ENCODE results near the gene TMEM221. TPM values are rescaled to one million over a fixed set of nuclear protein-coding genes. Genes with fewer than 3 reads are reported as not detected.
A peak's percentile ranks its signal among the peaks of the same experiment; 100 is the strongest.

The TMEM221 gene
- total RNA-seq, 1 experiment from 2014 or later = 3.4 TPM

DNA sequence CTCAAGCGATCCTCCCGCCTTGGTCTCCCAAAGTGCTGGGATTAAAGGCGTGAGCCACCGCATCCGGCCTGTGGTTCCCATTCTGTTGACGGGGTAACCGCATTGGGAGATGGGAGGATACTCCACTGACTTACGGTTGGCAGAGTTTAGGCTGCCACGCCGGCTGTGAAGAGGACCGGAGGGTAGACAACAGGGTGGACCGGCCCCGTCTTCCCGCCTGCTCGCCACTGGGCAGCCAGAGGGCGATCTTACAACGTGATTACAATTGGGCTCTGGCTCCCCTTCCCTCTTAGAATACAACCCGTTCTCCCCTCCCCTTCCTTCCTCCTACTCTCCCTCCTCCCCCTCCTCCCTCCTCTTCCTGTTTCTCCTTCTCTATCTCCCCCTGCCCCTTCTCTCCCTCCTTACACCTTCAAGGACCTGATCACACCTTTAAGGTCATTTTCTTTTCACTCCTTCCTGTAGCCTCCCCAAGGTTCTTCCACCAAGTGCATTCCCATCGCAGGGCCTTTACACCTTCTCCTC is 53.5 kb downstream of the TMEM221 start:
- intact Hi-C loops (cut with micrococcal nuclease) = loop anchor here (1.0 to 5.0 kb wide), 3 partner anchors 57 to 462 kb away; partner anchors contain the start of gene RPL18A
- Histone ChIP-seq H3K9ac (ENCODE audit: low read length) (0 out of 2 replicates have a peak overlapping the region, but pooled peaks have one; percentile 4), H2AFZ (ENCODE audit: low read depth, low read length, poor library complexity, severe bottlenecking) (peak overlapping the region; percentile 52), H3K4me3 (replicated peaks in 1 of 2; ENCODE audit: low read depth in 1 of 2, low read length in 2 of 2) (peak overlapping the region; percentile 31 to 32; a peak in 3 of 4 replicates), H3K4me1 (ENCODE audit: control insufficient read depth in 1 of 2, insufficient read depth in 2 of 2, low read length in 2 of 2) (peaks cover 11 to 32% of the 10 kb centered on the region in 2 experiments), H3K9me2 (ENCODE audit: insufficient read depth) (no peaks in the 10 kb centered on the region), H3K27ac (ENCODE audit: low read depth, low read length) (peak overlapping the region; percentile 20; the same call in 1 of the 2 replicates), H3K36me3 (ENCODE audit: control insufficient read depth in 1 of 2, insufficient read depth in 2 of 2, low read length in 2 of 2) (no peaks in the 10 kb centered on the region), H3K79me2 (ENCODE audit: insufficient read depth, low read length) (no peaks in the 10 kb centered on the region), H3K9me3 (ENCODE audit: control insufficient read depth in 1 of 2, insufficient read depth in 1 of 2, low read depth in 1 of 2, low read length in 2 of 2) (no peaks in the 10 kb centered on the region), H4K20me1 (ENCODE audit: insufficient read depth) (no peaks in the 10 kb centered on the region), H3K27me3 (ENCODE audit: insufficient read depth, low read length) (no peaks in the 10 kb centered on the region), H3K4me2 (ENCODE audit: low read length) (peak overlapping the region; percentile 67)
- BruUV-seq (replicated peaks) = no TSS peak
- ChIA-PET CTCF (interaction anchor here (0.7 to 2.5 kb wide), 3 partner anchors 9 to 71 kb away, joined by 3 to 8 read pairs (median 5); no protein-coding TSS in a partner anchor), RAD21 (ENCODE audit: low non-redundant PET in 1 of 2, low total read pairs in 2 of 2, uncharacterized antibody in 2 of 2, unreplicated experiment in 2 of 2) (no interaction called here), POLR2A (no interaction called here)
- TF ChIP-seq, protein P1, sequence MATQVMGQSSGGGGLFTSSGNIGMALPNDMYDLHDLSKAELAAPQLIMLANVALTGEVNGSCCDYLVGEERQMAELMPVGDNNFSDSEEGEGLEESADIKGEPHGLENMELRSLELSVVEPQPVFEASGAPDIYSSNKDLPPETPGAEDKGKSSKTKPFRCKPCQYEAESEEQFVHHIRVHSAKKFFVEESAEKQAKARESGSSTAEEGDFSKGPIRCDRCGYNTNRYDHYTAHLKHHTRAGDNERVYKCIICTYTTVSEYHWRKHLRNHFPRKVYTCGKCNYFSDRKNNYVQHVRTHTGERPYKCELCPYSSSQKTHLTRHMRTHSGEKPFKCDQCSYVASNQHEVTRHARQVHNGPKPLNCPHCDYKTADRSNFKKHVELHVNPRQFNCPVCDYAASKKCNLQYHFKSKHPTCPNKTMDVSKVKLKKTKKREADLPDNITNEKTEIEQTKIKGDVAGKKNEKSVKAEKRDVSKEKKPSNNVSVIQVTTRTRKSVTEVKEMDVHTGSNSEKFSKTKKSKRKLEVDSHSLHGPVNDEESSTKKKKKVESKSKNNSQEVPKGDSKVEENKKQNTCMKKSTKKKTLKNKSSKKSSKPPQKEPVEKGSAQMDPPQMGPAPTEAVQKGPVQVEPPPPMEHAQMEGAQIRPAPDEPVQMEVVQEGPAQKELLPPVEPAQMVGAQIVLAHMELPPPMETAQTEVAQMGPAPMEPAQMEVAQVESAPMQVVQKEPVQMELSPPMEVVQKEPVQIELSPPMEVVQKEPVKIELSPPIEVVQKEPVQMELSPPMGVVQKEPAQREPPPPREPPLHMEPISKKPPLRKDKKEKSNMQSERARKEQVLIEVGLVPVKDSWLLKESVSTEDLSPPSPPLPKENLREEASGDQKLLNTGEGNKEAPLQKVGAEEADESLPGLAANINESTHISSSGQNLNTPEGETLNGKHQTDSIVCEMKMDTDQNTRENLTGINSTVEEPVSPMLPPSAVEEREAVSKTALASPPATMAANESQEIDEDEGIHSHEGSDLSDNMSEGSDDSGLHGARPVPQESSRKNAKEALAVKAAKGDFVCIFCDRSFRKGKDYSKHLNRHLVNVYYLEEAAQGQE (IDR thresholded peaks at IDR 0.05; ENCODE audit: low read depth) = no peak
- TF ChIP-seq, protein P2, sequence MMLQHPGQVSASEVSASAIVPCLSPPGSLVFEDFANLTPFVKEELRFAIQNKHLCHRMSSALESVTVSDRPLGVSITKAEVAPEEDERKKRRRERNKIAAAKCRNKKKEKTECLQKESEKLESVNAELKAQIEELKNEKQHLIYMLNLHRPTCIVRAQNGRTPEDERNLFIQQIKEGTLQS (IDR thresholded peaks at IDR 0.05) = no peak
- TF ChIP-seq ZNF274 (IDR thresholded peaks at IDR 0.05; ENCODE audit: low read depth, low read length) (no peak), JUND (IDR thresholded peaks at IDR 0.05) (no peak), SIN3A (IDR thresholded peaks at IDR 0.05; ENCODE audit: low read depth) (no peak), CEBPB (IDR thresholded peaks at IDR 0.05; ENCODE audit: low read depth) (no peak), CBX3 (IDR thresholded peaks at IDR 0.05; ENCODE audit: low read depth) (peak; percentile 93), TCF7L2 (IDR thresholded peaks at IDR 0.05; ENCODE audit: borderline replicate concordance, extremely low read depth, insufficient read depth, insufficient read length) (no peak), POLR2AphosphoS5 (IDR thresholded peaks at IDR 0.05; ENCODE audit: low read depth, low read length) (0 out of 2 replicates have a peak, but pooled peaks have one; percentile 23), POLR2A (IDR thresholded peaks at IDR 0.05; ENCODE audit: borderline replicate concordance, extremely low read depth, insufficient read depth, insufficient read length) (no peak), RAD21 (IDR thresholded peaks at IDR 0.05; ENCODE audit: low read depth) (peak; percentile 91), EZH2 (IDR thresholded peaks at IDR 0.05) (no peak), ELF1 (IDR thresholded peaks at IDR 0.05; ENCODE audit: borderline replicate concordance, low read depth) (no peak)
- TF ChIP-seq, protein P3, sequence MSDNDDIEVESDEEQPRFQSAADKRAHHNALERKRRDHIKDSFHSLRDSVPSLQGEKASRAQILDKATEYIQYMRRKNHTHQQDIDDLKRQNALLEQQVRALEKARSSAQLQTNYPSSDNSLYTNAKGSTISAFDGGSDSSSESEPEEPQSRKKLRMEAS (IDR thresholded peaks at IDR 0.05) = peak; percentile 53; the same call in 1 of the 2 replicates
- TF ChIP-seq, protein P4, sequence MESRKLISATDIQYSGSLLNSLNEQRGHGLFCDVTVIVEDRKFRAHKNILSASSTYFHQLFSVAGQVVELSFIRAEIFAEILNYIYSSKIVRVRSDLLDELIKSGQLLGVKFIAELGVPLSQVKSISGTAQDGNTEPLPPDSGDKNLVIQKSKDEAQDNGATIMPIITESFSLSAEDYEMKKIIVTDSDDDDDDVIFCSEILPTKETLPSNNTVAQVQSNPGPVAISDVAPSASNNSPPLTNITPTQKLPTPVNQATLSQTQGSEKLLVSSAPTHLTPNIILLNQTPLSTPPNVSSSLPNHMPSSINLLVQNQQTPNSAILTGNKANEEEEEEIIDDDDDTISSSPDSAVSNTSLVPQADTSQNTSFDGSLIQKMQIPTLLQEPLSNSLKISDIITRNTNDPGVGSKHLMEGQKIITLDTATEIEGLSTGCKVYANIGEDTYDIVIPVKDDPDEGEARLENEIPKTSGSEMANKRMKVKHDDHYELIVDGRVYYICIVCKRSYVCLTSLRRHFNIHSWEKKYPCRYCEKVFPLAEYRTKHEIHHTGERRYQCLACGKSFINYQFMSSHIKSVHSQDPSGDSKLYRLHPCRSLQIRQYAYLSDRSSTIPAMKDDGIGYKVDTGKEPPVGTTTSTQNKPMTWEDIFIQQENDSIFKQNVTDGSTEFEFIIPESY (IDR thresholded peaks at IDR 0.05; ENCODE audit: extremely low read depth, insufficient replicate concordance, low read length) = no peak
- TF ChIP-seq, protein P5, sequence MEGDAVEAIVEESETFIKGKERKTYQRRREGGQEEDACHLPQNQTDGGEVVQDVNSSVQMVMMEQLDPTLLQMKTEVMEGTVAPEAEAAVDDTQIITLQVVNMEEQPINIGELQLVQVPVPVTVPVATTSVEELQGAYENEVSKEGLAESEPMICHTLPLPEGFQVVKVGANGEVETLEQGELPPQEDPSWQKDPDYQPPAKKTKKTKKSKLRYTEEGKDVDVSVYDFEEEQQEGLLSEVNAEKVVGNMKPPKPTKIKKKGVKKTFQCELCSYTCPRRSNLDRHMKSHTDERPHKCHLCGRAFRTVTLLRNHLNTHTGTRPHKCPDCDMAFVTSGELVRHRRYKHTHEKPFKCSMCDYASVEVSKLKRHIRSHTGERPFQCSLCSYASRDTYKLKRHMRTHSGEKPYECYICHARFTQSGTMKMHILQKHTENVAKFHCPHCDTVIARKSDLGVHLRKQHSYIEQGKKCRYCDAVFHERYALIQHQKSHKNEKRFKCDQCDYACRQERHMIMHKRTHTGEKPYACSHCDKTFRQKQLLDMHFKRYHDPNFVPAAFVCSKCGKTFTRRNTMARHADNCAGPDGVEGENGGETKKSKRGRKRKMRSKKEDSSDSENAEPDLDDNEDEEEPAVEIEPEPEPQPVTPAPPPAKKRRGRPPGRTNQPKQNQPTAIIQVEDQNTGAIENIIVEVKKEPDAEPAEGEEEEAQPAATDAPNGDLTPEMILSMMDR (IDR thresholded peaks at IDR 0.05 in 2 of 3, conservative IDR thresholded peaks at IDR 0.05 in 1 of 3; ENCODE audit: borderline replicate concordance in 1 of 3, insufficient read depth in 1 of 3, low read depth in 2 of 3, low read length in 2 of 3) = peak; percentile 75 to 82 (median 82)
- peak; percentile 67 for ATAC-seq
- peak; percentile 71 for DNase-seq (ENCODE audit: low read depth, low spot score)
